GM18873 (cell line): Measurements from ENCODE around the gene RIPK4.

ENCODE experiments used
- ATAC-seq: cut with Tn5 transposase; IDR thresholded peaks from one replicate; pipeline ENCODE4 v1.9.1; 2021; ENCODE audit warnings: mild to moderate bottlenecking, moderate library complexity, moderate number of reproducible peaks; ENCODE audit not compliant: unreplicated experiment, low FRiP score

RIPK4 gene

GRCh38 chr21:41766883-41767605 lies at the start of gene RIPK4:
RIPK4 (minus strand) TSS chr21:41767052; CDS start chr21:41767041, 11 bp downstream.
- ATAC-seq: no peak

- no peak for ATAC-seq
Measured at GRCh38 chr21:41815652-41816582, 49.1 kb upstream of the RIPK4 start.

- no peak for ATAC-seq
Measured at GRCh38 chr21:41813226-41813625, 46.4 kb upstream of the RIPK4 start.

- no peak for ATAC-seq
Measured at GRCh38 chr21:41812679-41813078, 45.8 kb upstream of the RIPK4 start.

GRCh38 chr21:41810597-41810932 lies 43.7 kb upstream of the RIPK4 start:
- no peak for ATAC-seq

GRCh38 chr21:41809891-41810596 lies 43.2 kb upstream of the RIPK4 start:
- no peak for ATAC-seq

GRCh38 chr21:41808846-41809245 lies 42.0 kb upstream of the RIPK4 start:
- no peak for ATAC-seq

- no peak for ATAC-seq
Measured at GRCh38 chr21:41808094-41808493, 41.2 kb upstream of the RIPK4 start.

GRCh38 chr21:41806773-41807172 lies 39.9 kb upstream of the RIPK4 start:
- ATAC-seq: no peak

GRCh38 chr21:41805643-41806042 lies 38.8 kb upstream of the RIPK4 start:
- ATAC-seq: no peak

GRCh38 chr21:41805038-41805437 lies 38.2 kb upstream of the RIPK4 start:
- ATAC-seq: no peak

- no peak for ATAC-seq
Measured at GRCh38 chr21:41804381-41804780, 37.5 kb upstream of the RIPK4 start.

GRCh38 chr21:41803316-41803715 lies 36.5 kb upstream of the RIPK4 start:
- ATAC-seq: no peak

GRCh38 chr21:41802684-41803083 lies 35.8 kb upstream of the RIPK4 start:
- ATAC-seq: no peak

- ATAC-seq: no peak
Measured at GRCh38 chr21:41802198-41802584, 35.3 kb upstream of the RIPK4 start.

- ATAC-seq: no peak
Measured at GRCh38 chr21:41801321-41802197, 34.7 kb upstream of the RIPK4 start.

GRCh38 chr21:41800425-41801320 lies 33.8 kb upstream of the RIPK4 start:
- no peak for ATAC-seq

- ATAC-seq: no peak
Measured at GRCh38 chr21:41799763-41800162, 32.9 kb upstream of the RIPK4 start.

- no peak for ATAC-seq
Measured at GRCh38 chr21:41798326-41798725, 31.5 kb upstream of the RIPK4 start.
